H9 (cell line): ENCODE data around the gene SLC44A2. TPM values are rescaled to one million over a fixed set of nuclear protein-coding genes. Genes with fewer than 3 reads are reported as not detected.

ENCODE experiments used
- DNase-seq: peaks from one replicate; pipeline ENCODE4 v3.0.0-alpha.2; 2017
- H2AFZ ChIP-seq: one replicate; pipeline ENCODE4 v1.6.1; 2013; ENCODE audit warnings: mild to moderate bottlenecking, low read length, control low read depth, moderate library complexity
- H2AK5ac ChIP-seq: 2 replicates; pipeline ENCODE4 v1.6.1; 2013; ENCODE audit warnings: low read length, control low read depth, mixed read lengths; ENCODE audit not compliant: insufficient read length
- H2BK120ac ChIP-seq: one replicate; pipeline ENCODE4 v1.6.1; 2013; ENCODE audit warnings: low read depth, mild to moderate bottlenecking, low read length, control low read depth, inconsistent platforms; ENCODE audit not compliant: poor library complexity, severe bottlenecking
- H2BK12ac ChIP-seq: 2 replicates; pipeline ENCODE4 v1.6.1; 2013; ENCODE audit warnings: low read length, control low read depth, mixed read lengths, low read depth; ENCODE audit not compliant: insufficient read length
- H2BK15ac ChIP-seq: 2 replicates; pipeline ENCODE4 v1.6.1; 2013; ENCODE audit warnings: low read depth, low read length, control low read depth
- H2BK20ac ChIP-seq: one replicate; pipeline ENCODE4 v1.6.1; 2013; ENCODE audit warnings: low read depth, mild to moderate bottlenecking, low read length, control low read depth, inconsistent platforms; ENCODE audit not compliant: poor library complexity, severe bottlenecking
- H2BK5ac ChIP-seq: 2 replicates; pipeline ENCODE4 v1.6.1; 2013; ENCODE audit warnings: low read length, control low read depth, mixed read lengths; ENCODE audit not compliant: insufficient read length
- H3K14ac ChIP-seq: 2 replicates; pipeline ENCODE4 v1.6.1; 2013; ENCODE audit warnings: low read length, control low read depth; ENCODE audit not compliant: insufficient read depth
- H3K18ac ChIP-seq: 2 replicates; pipeline ENCODE4 v1.6.1; 2013; ENCODE audit warnings: low read depth, mild to moderate bottlenecking, mixed read lengths, low read length, control low read depth; ENCODE audit not compliant: insufficient read length
- H3K23ac ChIP-seq: 2 replicates; pipeline ENCODE4 v1.6.1; 2013; ENCODE audit warnings: low read length, control low read depth, mixed read lengths, low read depth; ENCODE audit not compliant: insufficient read length
- H3K23me2 ChIP-seq: 2 replicates; pipeline ENCODE4 v1.6.1; 2013; ENCODE audit warnings: low read depth, mild to moderate bottlenecking, mixed read lengths, low read length, control low read depth; ENCODE audit not compliant: insufficient read length, poor library complexity, severe bottlenecking
- H3K27ac ChIP-seq: 2 replicates; pipeline ENCODE4 v1.5.1; 2013; ENCODE audit warnings: low read length, control low read depth, mixed read lengths, low read depth; ENCODE audit not compliant: insufficient read length
- H3K27me3 ChIP-seq: 2 replicates; pipeline ENCODE4 v1.6.1; 2013; ENCODE audit warnings: low read length, control low read depth, inconsistent platforms; ENCODE audit not compliant: insufficient read depth
- H3K4ac ChIP-seq: 2 replicates; pipeline ENCODE4 v1.6.1; 2013; ENCODE audit warnings: low read depth, mild to moderate bottlenecking, control low read depth, inconsistent platforms, low read length, moderate library complexity
- H3K4me1 ChIP-seq: 2 replicates; pipeline ENCODE4 v1.6.1; 2013; ENCODE audit warnings: low read length, control low read depth, inconsistent platforms; ENCODE audit not compliant: insufficient read depth
- H3K4me2 ChIP-seq: 2 replicates; pipeline ENCODE4 v1.6.1; 2013; ENCODE audit warnings: low read length, control low read depth, mixed read lengths; ENCODE audit not compliant: insufficient read length, insufficient read depth
- H3K56ac ChIP-seq: 2 replicates; pipeline ENCODE4 v1.6.1; 2013; ENCODE audit warnings: low read depth, mild to moderate bottlenecking, mixed read lengths, low read length, control low read depth; ENCODE audit not compliant: insufficient read length
- H3K79me1 ChIP-seq: 2 replicates; pipeline ENCODE4 v1.6.1; 2013; ENCODE audit warnings: low read depth, mild to moderate bottlenecking, moderate library complexity, low read length, control low read depth, inconsistent platforms; ENCODE audit not compliant: insufficient read depth, poor library complexity, severe bottlenecking
- H3K79me2 ChIP-seq: 2 replicates; pipeline ENCODE4 v1.6.1; 2013; ENCODE audit warnings: low read length, control low read depth, inconsistent platforms; ENCODE audit not compliant: insufficient read depth
- H3K9ac ChIP-seq: 2 replicates; pipeline ENCODE4 v1.6.1; 2013; ENCODE audit warnings: low read length, control low read depth, mixed read lengths; ENCODE audit not compliant: insufficient read length; ENCODE audit errors: extremely low read depth
- H3K9me3 ChIP-seq: one replicate; pipeline ENCODE4 v1.6.1; 2013; ENCODE audit warnings: low read depth, low read length, inconsistent platforms; ENCODE audit not compliant: control insufficient read depth
- H3T11ph ChIP-seq: one replicate; pipeline ENCODE4 v1.6.1; 2013; ENCODE audit warnings: mild to moderate bottlenecking, low read length, control low read depth, inconsistent platforms
- H4K20me1 ChIP-seq: one replicate; pipeline ENCODE4 v1.6.1; 2013; ENCODE audit not compliant: control insufficient read depth, insufficient read length, insufficient read depth
- H4K5ac ChIP-seq: 2 replicates; pipeline ENCODE4 v1.6.1; 2013; ENCODE audit warnings: low read depth, mild to moderate bottlenecking, mixed read lengths, low read length, control low read depth; ENCODE audit not compliant: insufficient read length
- H4K8ac ChIP-seq: replicated peaks from 2 replicates; pipeline ENCODE4 v1.6.1; 2013; ENCODE audit warnings: low read length, control low read depth, mixed read lengths, low read depth; ENCODE audit not compliant: insufficient read length
- H4K91ac ChIP-seq: 2 replicates; pipeline ENCODE4 v1.6.1; 2013; ENCODE audit warnings: low read depth, mild to moderate bottlenecking, moderate library complexity, mixed read lengths, low read length, control low read depth; ENCODE audit not compliant: insufficient read length
- H3K27ac Mint-ChIP-seq, 3 experiments: 2 replicates in 2 of 3; 3 replicates in 1 of 3; pipeline ENCODE4 v1.8.0; 2020 to 2021; ENCODE audit warnings: mixed read lengths in 3 of 3, mild to moderate bottlenecking in 1 of 3, moderate library complexity in 1 of 3
- H3K27me3 Mint-ChIP-seq: 2 replicates; pipeline ENCODE4 v1.8.0; 2021; ENCODE audit warnings: low read depth, mild to moderate bottlenecking, moderate library complexity, mixed read lengths
- H3K36me3 Mint-ChIP-seq, 3 experiments: 2 replicates in 2 of 3; 3 replicates in 1 of 3; pipeline ENCODE4 v1.8.0; 2020 to 2021; ENCODE audit warnings: low read depth in 3 of 3, mixed read lengths in 3 of 3; ENCODE audit not compliant: insufficient read depth in 1 of 3
- H3K4me1 Mint-ChIP-seq, 2 experiments: 2 replicates each; pipeline ENCODE4 v1.8.0; 2020; ENCODE audit warnings: mixed read lengths in 2 of 2
- H3K4me3 Mint-ChIP-seq, 2 experiments: 2 replicates in 1 of 2; 3 replicates in 1 of 2; pipeline ENCODE4 v1.8.0; 2020 to 2021; ENCODE audit warnings: mild to moderate bottlenecking in 2 of 2, mixed read lengths in 2 of 2, moderate library complexity in 1 of 2
- H3K9me3 Mint-ChIP-seq, 2 experiments: 2 replicates in 1 of 2; 3 replicates in 1 of 2; pipeline ENCODE4 v1.8.0; 2020; ENCODE audit warnings: mild to moderate bottlenecking in 2 of 2, mixed read lengths in 2 of 2, moderate library complexity in 1 of 2
- CTCF ChIP-seq: fragments of 200-600 bp; sonication (generic); conservative IDR thresholded peaks from 3 replicates; pipeline ENCODE4 v1.8.0; 2021; ENCODE audit warnings: antibody characterized with exemption, mild to moderate bottlenecking
- WGBS: extraction: QIAGEN DNeasy Blood & Tissue Kit; methylation state at CpG from one replicate; pipeline ENCODE4 v1.1.7; 2013; ENCODE audit warnings: missing lambda C conversion rate, low lambda C conversion rate, mixed read lengths; ENCODE audit not compliant: insufficient read length; ENCODE audit errors: extremely low coverage; 5-methylcytosine and 5-hydroxymethylcytosine counted together
- total RNA-seq: library from RNA; stranded (reverse); gene quantifications from 2 replicates; pipeline ENCODE4 v1.2.1, GENCODE V29; 2021

The SLC44A2 gene
- total RNA-seq, 1 experiment from 2014 or later: 121 TPM

- no peak overlapping the region for H3K9ac ChIP-seq
- no CpG with 5 or more reads among the region's 15 CpGs for WGBS
- H3K79me1 ChIP-seq: peaks cover 8% of the 10 kb centered on the region
These were observed 57.7 kb downstream of the SLC44A2 start for GRCh38 chr19:10683064-10683426.

More at GRCh38 chr19:10683064-10683426, 57.7 kb downstream of the SLC44A2 start:
- Histone ChIP-seq H3K4me2 (no peak overlapping the region), H4K20me1 (peaks cover 3% of the 10 kb centered on the region), H3K23ac (no peak overlapping the region), H2BK5ac (no peak overlapping the region), H3K4ac (no peak overlapping the region), H4K5ac (no peak overlapping the region), H2AFZ (no peak overlapping the region), H2BK120ac (no peak overlapping the region), H4K8ac (no peak overlapping the region), H2AK5ac (no peak overlapping the region), H3K18ac (no peak overlapping the region), H3K4me1 (no peaks in the 10 kb centered on the region), H3K23me2 (no peaks in the 10 kb centered on the region), H3K9me3 (no peaks in the 10 kb centered on the region), H3K56ac (no peak overlapping the region), H3K27me3 (no peaks in the 10 kb centered on the region), H2BK15ac (no peak overlapping the region), H3T11ph (no peak overlapping the region), H2BK20ac (no peak overlapping the region), H3K14ac (no peak overlapping the region), H4K91ac (no peak overlapping the region), H3K27ac (no peak overlapping the region), H3K79me2 (peaks cover 3% of the 10 kb centered on the region; the same call in 1 of the 2 replicates), H2BK12ac (no peak overlapping the region)
- H3K36me3 Mint-ChIP-seq: peaks cover 64 to 98% (median 97%) of the 10 kb centered on the region in 3 experiments
- H3K9me3 Mint-ChIP-seq: no peaks in the 10 kb centered on the region
- peak overlapping the region in 1 of 3 experiments; percentile 80; a peak in 2 of 7 replicates for H3K27ac Mint-ChIP-seq
- no peak for TF ChIP-seq CTCF
- no peak for DNase-seq
- no peak overlapping the region for H3K4me3 Mint-ChIP-seq
- no peaks in the 10 kb centered on the region for H3K4me1 Mint-ChIP-seq
- H3K27me3 Mint-ChIP-seq: peaks cover 3% of the 10 kb centered on the region
